Measurements from ENCODE around the gene RHOG.

The RHOG gene

DNA sequence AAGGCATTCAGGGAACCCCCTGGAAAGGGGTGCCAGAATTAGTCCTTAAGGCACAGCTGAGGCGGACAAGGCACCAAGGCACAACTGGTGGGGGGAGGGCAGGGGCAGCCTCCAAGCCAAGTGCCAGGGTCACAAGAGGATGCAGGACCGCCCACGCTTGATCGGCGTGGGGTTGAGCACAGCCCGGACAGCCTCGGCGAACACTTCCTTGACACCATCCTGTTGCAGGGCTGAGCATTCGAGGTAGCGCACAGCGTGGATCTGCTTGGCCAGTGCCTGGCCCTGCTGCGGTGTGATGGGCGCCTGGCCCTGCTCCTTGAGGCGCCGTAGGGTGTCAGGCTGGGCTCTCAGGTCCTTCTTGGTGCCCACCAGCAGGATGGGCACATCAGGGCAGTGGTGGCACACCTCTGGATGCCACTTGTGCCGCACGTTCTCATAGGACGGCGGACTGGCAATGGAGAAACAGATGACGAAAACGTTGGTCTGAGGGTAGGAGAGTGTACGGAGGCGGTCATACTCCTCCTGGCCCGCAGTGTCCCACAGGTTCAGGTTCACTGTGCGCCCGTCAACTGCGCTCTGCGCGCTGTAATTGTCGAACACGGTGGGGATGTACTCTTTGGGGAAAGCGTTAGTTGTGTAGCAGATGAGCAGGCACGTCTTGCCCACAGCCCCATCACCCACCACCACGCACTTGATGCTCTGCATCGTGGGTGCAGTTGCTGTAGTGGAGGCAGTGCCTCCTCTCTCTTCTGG lies 13.1 kb downstream of the RHOG start:
- no peak overlapping the region for H3K4me3 ChIP-seq (ENCODE audit: low read depth, low read length)
- TF ChIP-seq, protein P1, sequence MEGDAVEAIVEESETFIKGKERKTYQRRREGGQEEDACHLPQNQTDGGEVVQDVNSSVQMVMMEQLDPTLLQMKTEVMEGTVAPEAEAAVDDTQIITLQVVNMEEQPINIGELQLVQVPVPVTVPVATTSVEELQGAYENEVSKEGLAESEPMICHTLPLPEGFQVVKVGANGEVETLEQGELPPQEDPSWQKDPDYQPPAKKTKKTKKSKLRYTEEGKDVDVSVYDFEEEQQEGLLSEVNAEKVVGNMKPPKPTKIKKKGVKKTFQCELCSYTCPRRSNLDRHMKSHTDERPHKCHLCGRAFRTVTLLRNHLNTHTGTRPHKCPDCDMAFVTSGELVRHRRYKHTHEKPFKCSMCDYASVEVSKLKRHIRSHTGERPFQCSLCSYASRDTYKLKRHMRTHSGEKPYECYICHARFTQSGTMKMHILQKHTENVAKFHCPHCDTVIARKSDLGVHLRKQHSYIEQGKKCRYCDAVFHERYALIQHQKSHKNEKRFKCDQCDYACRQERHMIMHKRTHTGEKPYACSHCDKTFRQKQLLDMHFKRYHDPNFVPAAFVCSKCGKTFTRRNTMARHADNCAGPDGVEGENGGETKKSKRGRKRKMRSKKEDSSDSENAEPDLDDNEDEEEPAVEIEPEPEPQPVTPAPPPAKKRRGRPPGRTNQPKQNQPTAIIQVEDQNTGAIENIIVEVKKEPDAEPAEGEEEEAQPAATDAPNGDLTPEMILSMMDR (IDR thresholded peaks at IDR 0.05; ENCODE audit: low read depth, low read length): no peak

DNA sequence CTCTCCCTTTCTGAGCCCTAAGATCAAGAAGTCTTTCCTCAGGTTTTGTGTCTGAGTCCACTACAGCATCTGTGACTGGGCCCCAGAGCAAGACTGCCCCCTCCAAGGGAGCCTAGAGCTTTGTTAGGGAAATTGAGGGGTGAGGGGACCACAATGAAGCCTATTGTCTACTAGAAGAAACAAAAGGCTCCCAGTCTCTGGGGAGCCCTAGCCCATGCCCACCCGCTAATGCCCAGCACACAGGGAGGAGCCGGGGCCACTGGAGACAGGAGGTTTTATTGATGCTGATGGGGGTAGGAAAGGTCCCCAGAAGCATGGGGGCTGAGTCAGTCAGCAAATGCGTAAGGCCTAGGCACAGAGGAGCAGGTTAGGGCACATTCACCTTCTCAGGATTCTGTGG lies 14.0 kb downstream of the RHOG start:
- no peak overlapping the region for H3K4me3 ChIP-seq (ENCODE audit: low read depth, low read length)
- TF ChIP-seq, protein P1 (IDR thresholded peaks at IDR 0.05; ENCODE audit: low read depth, low read length): no peak

DNA sequence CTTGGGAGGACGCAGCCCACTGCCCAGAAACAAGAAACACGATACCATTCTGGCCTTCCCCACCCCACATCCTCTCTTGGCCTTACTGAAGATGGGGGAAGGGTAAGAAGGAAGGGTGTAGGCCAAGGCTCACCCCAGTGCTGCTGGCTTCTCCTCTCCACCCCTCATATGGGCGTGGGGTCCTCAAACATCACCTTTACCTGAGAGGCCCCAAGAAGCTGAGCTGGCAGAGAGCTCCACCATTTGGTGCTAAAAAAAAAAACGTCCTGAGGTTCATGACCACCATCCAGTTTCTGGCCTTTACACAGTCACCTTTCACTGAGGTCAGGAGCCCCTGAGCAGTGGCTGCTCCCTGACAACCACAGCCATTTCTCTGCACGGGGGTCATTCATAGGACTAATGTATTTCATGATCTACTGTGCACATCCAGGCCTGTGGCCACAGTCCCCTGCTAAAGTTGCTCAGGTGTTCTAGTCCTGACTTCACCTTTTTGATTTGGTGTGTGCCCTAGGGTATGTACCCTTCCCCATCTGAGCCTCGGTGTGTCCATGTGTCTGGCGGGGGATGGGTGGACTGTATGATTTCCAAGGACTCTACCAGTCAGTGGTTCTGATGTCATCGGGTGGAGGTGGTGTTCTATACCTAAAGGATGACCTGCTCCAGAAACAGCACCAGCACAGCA lies 15.1 kb downstream of the RHOG start:
- H3K4me3 ChIP-seq (ENCODE audit: low read depth, low read length): no peak overlapping the region
- TF ChIP-seq, protein P1 (IDR thresholded peaks at IDR 0.05; ENCODE audit: low read depth, low read length): no peak

GRCh38 chr11:3824714-3825472 lies 15.9 kb downstream of the RHOG start:
- no peak overlapping the region for H3K4me3 ChIP-seq (ENCODE audit: low read depth, low read length)
- TF ChIP-seq, protein P1 (IDR thresholded peaks at IDR 0.05; ENCODE audit: low read depth, low read length): peak; percentile 64

GRCh38 chr11:3823762-3824506 lies 16.8 kb downstream of the RHOG start:
- TF ChIP-seq, protein P1 (IDR thresholded peaks at IDR 0.05; ENCODE audit: low read depth, low read length): no peak
- H3K4me3 ChIP-seq (ENCODE audit: low read depth, low read length): no peak overlapping the region

- H3K4me3 ChIP-seq (ENCODE audit: low read depth, low read length): no peak overlapping the region
- TF ChIP-seq, protein P1 (IDR thresholded peaks at IDR 0.05; ENCODE audit: low read depth, low read length): no peak
Measured at GRCh38 chr11:3823303-3823702, 17.5 kb downstream of the RHOG start.
